Transverse colon (tissue), 4 donors: Measurements from ENCODE around the gene TTL. TPM values are rescaled to one million over a fixed set of nuclear protein-coding genes. Genes with fewer than 3 reads are reported as not detected.

Source experiments
- DNase-seq: peaks from one replicate; pipeline ENCODE4 v3.0.0-alpha.2; 2019
- H3K27ac ChIP-seq, 4 donors: fragments of 200-600 bp; sonication (generic); 2 replicates each; pipeline ENCODE4 v1.5.1; 2016 to 2018; ENCODE audit warnings: inconsistent platforms in 4 of 4
- H3K27me3 ChIP-seq: fragments of 200-600 bp; sonication (generic); 2 replicates; pipeline ENCODE4 v1.5.1; 2017; ENCODE audit warnings: inconsistent platforms
- H3K36me3 ChIP-seq, 4 donors: fragments of 200-600 bp; sonication (generic); 2 replicates each; pipeline ENCODE4 v1.5.1; 2017 to 2019; ENCODE audit warnings: inconsistent platforms in 4 of 4
- H3K4me1 ChIP-seq, 4 donors: fragments of 200-600 bp; sonication (generic); 2 replicates each; pipeline ENCODE4 v1.5.1; 2017 to 2020; ENCODE audit warnings: inconsistent platforms in 4 of 4
- H3K4me3 ChIP-seq, 4 donors: fragments of 200-600 bp; sonication (generic); 1 replicate in 1 of 4; 2 replicates in 3 of 4; pipeline versions ENCODE4 v1.5.1 to v1.6.1; 2017 to 2019; ENCODE audit warnings: inconsistent platforms in 4 of 4
- H3K9me3 ChIP-seq, 2 donors: fragments of 200-600 bp; sonication (generic); 2 replicates each; pipeline ENCODE4 v1.5.1; 2017 to 2019; ENCODE audit warnings: inconsistent platforms in 2 of 2
- EP300 ChIP-seq: sonication (generic); formaldehyde crosslinking; IDR thresholded peaks from one replicate; pipeline ENCODE4 v1.6.1; 2017; ENCODE audit warnings: antibody characterized with exemption, low read depth
- POLR2A ChIP-seq: fragments of 450-650 bp; IDR thresholded peaks from one replicate; pipeline ENCODE4 v1.6.1; 2016; ENCODE audit warnings: antibody characterized with exemption, mild to moderate bottlenecking, moderate library complexity
- POLR2AphosphoS5 ChIP-seq, 3 donors: sonication (generic); formaldehyde crosslinking; IDR thresholded peaks; one replicate each; pipeline ENCODE4 v1.6.1; 2016; ENCODE audit warnings: antibody characterized with exemption in 3 of 3
- WGBS, 2 donors: methylation state at CpG; one replicate each; pipeline ENCODE4 v1.1.5; 2018; ENCODE audit warnings: low coverage in 1 of 2; 5-methylcytosine and 5-hydroxymethylcytosine counted together
- in situ Hi-C, 4 donors: fragments of 200-750 bp; cut with MboI; loops; one replicate each; pipeline versions ENCODE4 v1.15.0 to v1.15.1; 2017; ENCODE audit warnings: low sequenced_read_pairs in 3 of 4, low pct_ligation_motif_present in 1 of 4, low pct_unique_long_range_greater_than_20kb in 1 of 4
- intact Hi-C: fragments of 100-400 bp; cut with DNase I; formaldehyde crosslinking; loops from one replicate; pipeline ENCODE4 v1.15.1; 2023; ENCODE audit warnings: low total_unique reads
- total RNA-seq, 4 donors: library from RNA; depleted of rRNA; stranded (reverse); fragments of >200 nt; gene quantifications; one replicate each; pipeline ENCODE4 v1.1.0, GENCODE V29; 2016
- TF ChIP-seq, protein P1 (sequence below), 5 experiments: fragments of 200-600 bp in 3 of 5; fragments of 450-650 bp in 2 of 5; sonication (generic) in 3 of 5; IDR thresholded peaks; 1 replicate in 2 of 5; 2 replicates in 3 of 5; pipeline ENCODE4 v1.5.1; 2016 to 2017; ENCODE audit warnings: antibody characterized with exemption in 5 of 5, inconsistent platforms in 3 of 5, mild to moderate bottlenecking in 2 of 5, moderate library complexity in 1 of 5

TTL gene
- total RNA-seq, 4 donors from 2014 or later = 7.9 to 61.3 (median 16.6) TPM

DNA sequence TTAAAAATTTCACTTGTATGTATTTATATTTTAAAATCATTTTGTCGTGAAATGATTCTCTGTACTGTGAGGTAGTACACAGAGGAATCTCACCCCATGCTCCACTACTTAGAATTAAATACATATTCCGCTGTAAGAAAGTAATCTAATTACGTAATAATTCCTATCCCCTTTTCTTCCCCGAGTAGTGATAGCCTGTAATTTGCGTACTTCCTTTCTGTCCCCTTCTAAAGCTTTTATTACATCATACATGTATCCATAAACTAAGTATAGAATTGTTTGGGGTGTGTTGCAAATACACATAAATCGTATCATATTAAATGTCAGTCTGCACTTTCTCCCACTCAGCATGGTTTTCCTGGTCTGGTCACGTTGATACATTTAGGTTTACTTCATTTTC is 90.0 kb downstream of the TTL start:
- H3K4me3 ChIP-seq = no peak overlapping the region
- in situ Hi-C loops = loop anchor here in 1 of 4 donors (10.0 kb wide), 1 partner anchor 87 kb away; the partner anchor contains the start of gene TTL
- no peaks in the 10 kb centered on the region for H3K4me1 ChIP-seq
- no peak overlapping the region for H3K27ac ChIP-seq
- no peaks in the 10 kb centered on the region for H3K27me3 ChIP-seq
- intact Hi-C loops = no loop called here
- WGBS, 2 donors = 69 to 83% methylated on average over 5 to 7 of the region's 7 CpGs
- no peaks in the 10 kb centered on the region for H3K9me3 ChIP-seq
- TF ChIP-seq POLR2A = no peak
- TF ChIP-seq POLR2AphosphoS5 (IDR thresholded peaks at IDR 0.05) = no peak
- TF ChIP-seq, protein P1, sequence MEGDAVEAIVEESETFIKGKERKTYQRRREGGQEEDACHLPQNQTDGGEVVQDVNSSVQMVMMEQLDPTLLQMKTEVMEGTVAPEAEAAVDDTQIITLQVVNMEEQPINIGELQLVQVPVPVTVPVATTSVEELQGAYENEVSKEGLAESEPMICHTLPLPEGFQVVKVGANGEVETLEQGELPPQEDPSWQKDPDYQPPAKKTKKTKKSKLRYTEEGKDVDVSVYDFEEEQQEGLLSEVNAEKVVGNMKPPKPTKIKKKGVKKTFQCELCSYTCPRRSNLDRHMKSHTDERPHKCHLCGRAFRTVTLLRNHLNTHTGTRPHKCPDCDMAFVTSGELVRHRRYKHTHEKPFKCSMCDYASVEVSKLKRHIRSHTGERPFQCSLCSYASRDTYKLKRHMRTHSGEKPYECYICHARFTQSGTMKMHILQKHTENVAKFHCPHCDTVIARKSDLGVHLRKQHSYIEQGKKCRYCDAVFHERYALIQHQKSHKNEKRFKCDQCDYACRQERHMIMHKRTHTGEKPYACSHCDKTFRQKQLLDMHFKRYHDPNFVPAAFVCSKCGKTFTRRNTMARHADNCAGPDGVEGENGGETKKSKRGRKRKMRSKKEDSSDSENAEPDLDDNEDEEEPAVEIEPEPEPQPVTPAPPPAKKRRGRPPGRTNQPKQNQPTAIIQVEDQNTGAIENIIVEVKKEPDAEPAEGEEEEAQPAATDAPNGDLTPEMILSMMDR (IDR thresholded peaks at IDR 0.05) = no peak
- TF ChIP-seq EP300 = no peak
- no peak for DNase-seq
- peaks cover 0 to 81% (median 26%) of the 10 kb centered on the region in 4 donors for H3K36me3 ChIP-seq

DNA sequence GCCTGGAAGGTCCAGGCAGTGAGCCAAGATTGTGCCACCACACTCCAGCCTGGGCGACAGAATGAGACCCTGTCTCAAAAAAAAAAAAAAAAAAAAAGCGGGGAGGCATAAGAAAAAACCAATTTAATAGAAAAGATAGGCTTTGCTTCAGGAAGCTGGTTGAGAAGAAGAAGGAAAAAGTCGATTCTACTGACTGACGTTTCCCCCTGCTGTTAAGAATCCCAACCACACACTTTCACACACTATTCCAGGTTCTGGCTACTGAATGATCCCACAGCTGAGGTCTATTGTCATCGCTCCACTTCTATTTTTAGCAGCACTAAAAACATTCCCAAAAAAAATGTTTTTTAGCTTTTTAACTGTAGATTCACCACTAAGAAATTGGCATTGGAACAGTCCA is 95.8 kb downstream of the TTL start:
- TF ChIP-seq EP300 = no peak
- no peak for TF ChIP-seq POLR2A
- no peak for TF ChIP-seq POLR2AphosphoS5 (IDR thresholded peaks at IDR 0.05)
- intact Hi-C loops (no loop called here), in situ Hi-C loops (loop anchor here in 2 of 4 donors (10.0 to 25.0 kb wide), 2 partner anchors 93 to 315 kb away; partner anchors contain the start of genes TTL (in 1 of the 2) and ZC3H8 (in 1 of the 2))

DNA sequence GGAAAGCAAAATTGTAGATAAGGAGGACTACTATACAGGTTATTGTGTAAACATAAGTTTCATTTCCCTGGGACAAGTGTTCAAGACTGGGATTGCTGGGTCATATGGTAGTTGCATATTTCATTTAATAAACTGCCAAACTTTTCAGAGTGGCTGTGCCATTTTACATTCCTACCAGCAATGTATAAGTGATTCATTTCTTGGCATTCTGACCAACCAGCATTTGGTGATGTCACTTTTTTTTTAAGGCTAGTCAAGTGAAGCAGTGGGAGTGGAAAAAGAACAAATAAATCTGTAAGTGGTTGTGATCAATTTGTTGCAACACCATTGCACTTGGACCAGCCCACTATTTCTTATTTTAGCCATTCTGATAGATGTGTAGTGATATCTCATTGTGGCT is 97.3 kb downstream of the TTL start:
- intact Hi-C loops (no loop called here), in situ Hi-C loops (loop anchor here in 2 of 4 donors (10.0 to 25.0 kb wide), 2 partner anchors 94 to 317 kb away; partner anchors contain the start of genes TTL (in 1 of the 2) and ZC3H8 (in 1 of the 2))
- no peak for TF ChIP-seq POLR2AphosphoS5 (IDR thresholded peaks at IDR 0.05)
- TF ChIP-seq POLR2A = no peak
- no peak for TF ChIP-seq EP300
- TF ChIP-seq, protein P1 (IDR thresholded peaks at IDR 0.05) = no peak
- H3K9me3 ChIP-seq = no peaks in the 10 kb centered on the region
- no peak overlapping the region for H3K27ac ChIP-seq
- H3K27me3 ChIP-seq = no peaks in the 10 kb centered on the region
- H3K4me3 ChIP-seq = no peak overlapping the region
- peaks cover 0 to 11% (median under 1%) of the 10 kb centered on the region in 4 donors for H3K36me3 ChIP-seq
- H3K4me1 ChIP-seq = peaks cover 0 to 11% (median 3%) of the 10 kb centered on the region in 4 donors
- DNase-seq = no peak

More for the DNA sequence above, 95.8 kb downstream of the TTL start:
- H3K4me3 ChIP-seq = no peak overlapping the region
- H3K4me1 ChIP-seq = peaks cover 0 to 5% (median 0%) of the 10 kb centered on the region in 4 donors
- WGBS, 2 donors = 62 to 66% methylated on average over 3 to 5 of the region's 5 CpGs
- no peaks in the 10 kb centered on the region for H3K9me3 ChIP-seq
- H3K27ac ChIP-seq = no peak overlapping the region
- H3K27me3 ChIP-seq = no peaks in the 10 kb centered on the region
- DNase-seq = no peak
- H3K36me3 ChIP-seq = peaks cover 0 to 24% (median 5%) of the 10 kb centered on the region in 4 donors

DNA sequence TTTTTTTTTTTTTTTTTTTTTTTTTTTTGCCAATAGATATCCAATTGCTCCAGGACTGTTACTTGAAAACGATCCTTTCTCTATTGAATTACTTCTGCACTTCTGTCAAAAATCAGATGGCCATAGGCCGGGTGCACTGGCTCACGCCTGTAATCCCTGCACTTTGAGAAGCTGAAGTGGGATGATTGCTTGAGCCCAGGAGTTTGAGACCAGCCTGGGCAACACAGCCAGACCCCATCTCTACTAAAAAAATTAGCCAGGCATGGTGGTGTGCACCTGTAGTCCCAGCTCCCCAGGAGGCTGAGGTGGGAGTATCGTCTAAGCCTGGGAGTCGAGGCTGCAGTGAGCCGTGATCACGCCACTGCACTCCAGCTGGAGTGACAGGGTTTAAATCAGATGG is 98.1 kb downstream of the TTL start:
- in situ Hi-C loops (loop anchor here in 2 of 4 donors (10.0 to 25.0 kb wide), 2 partner anchors 95 to 318 kb away; partner anchors contain the start of genes TTL (in 1 of the 2) and ZC3H8 (in 1 of the 2)), intact Hi-C loops (no loop called here)
- Histone ChIP-seq H3K27me3 (no peaks in the 10 kb centered on the region), H3K9me3 (no peaks in the 10 kb centered on the region), H3K36me3 (peaks cover 0 to 2% (median 0%) of the 10 kb centered on the region in 4 donors), H3K4me3 (no peak overlapping the region), H3K4me1 (peaks cover 1 to 14% (median 7%) of the 10 kb centered on the region in 4 donors), H3K27ac (no peak overlapping the region)
- TF ChIP-seq, protein P1 (IDR thresholded peaks at IDR 0.05) = no peak
- TF ChIP-seq EP300 = no peak
- TF ChIP-seq POLR2A = no peak
- no peak for TF ChIP-seq POLR2AphosphoS5 (IDR thresholded peaks at IDR 0.05)
- 94 to 95% methylated on average over 6 to 7 of the region's 7 CpGs for WGBS, 2 donors
- no peak for DNase-seq
